Hepatic stellate cell (primary cell): ENCODE data around the gene ACSL1.
"Not testable (repeated sequence)": the region's sequence is repeated elsewhere in the genome, so short reads cannot be mapped to it uniquely, and the experiment has no call there.

Experiments
- DNase-seq: peaks from one replicate; pipeline ENCODE4 v3.0.0; 2011; ENCODE audit warnings: low spot score

ACSL1 gene

DNA sequence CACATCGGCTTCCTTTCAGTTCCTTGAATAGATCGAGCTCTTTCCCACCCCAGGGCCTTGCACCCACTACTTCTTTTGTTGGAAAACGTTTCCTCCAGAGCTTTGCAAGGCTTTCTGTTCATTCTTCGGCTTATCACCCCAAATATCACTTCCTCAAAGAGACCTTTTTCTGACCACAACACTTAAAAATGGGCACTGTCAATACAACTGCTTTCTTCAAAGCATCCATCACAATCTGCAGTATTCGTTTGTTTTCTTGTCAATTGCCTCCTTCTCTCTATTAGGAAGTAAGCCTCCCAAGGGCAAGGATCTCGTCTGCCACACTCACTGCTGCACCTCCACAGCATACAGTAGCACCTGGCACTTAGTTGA is 74.2 kb downstream of the ACSL1 start:
- DNase-seq = no peak

DNA sequence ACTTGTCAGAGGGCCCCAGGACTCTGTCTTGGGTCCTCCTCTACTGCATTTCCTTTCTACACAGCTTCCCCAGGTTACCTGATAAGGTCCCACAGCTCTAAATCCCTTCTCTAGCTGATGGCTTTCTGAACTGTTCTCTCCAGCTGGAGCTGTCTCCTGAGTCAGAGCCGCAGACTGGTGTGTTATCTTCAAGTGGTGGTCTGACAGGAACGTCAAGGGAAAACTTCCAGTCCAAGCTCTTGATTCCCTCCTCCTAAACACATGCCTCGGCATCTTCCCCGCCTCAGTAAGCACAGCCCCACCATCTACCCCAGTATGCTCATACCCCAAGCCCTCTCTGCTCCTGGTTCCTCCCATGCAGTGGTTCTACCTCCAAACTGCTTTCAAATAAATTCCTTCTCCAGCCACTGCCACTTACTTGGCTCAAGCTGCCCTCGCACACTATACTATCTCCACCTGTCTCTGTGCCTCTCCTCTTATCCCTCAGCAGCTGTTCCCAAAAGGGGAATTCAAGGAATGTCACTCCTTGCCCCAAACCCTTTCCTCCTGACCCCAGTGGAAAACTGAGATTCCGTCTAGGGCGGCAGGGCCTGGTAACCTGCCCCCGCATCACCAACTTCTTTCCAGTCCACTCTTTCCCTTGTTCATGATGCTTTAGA is 74.7 kb downstream of the ACSL1 start:
- DNase-seq = no peak

DNA sequence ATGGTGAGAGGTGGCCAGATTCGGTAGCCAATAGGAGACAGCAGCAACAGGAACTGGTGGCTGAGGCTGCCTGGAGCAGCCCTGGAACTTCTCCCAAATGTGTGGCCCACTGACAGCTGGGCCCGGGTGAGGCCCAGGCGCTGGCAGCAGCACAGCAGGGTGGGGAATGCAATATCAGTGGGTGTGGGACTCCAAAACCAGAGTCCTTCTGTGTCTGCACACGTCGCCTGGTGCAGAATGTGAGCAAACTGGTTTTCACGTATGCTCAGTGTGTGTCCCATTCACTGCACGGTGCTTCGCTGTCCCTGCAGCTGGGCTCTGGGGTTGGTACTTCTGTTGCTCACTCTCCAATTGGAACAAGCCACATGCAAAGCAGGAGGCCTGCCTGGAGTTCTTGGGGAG is 77.5 kb downstream of the ACSL1 start:
- no peak for DNase-seq

DNA sequence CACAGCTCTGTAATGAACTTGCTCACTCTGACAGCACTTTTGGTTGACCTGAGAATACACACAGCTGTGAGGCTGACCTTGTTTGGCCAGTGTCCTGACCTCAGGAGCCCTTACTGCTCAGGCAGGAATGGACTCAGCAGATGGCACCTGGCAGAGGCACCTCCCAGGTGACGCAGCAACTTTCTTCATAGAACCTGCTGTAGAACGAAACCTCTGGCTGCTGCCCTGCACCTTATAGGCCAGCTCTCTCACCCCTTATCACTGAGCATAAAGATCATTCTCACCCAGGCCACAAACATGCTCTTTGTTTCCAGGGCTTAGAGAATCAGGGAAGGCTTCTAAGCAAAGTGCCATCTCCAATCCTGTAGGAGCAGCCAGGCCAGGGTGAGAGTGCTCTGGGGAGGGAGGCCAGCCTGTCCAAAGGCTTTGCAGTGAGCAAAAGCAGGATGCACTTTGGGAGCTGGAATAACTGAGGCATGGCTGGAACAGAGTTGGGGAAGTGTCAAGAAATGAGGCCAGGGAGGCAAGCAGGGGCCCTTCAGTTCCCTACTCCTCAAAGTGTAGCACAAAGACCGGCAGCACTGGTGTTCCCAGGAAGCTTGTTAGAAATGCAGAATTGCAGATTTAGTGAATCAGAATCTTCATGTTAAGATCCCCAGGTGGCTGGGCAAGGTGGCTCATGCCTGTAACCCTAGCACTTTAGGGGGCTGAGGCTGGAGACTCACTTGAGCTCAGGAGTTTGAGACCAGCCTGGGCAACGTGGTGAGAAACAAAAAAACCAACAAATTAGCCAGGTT is 78.5 kb downstream of the ACSL1 start:
- no peak for DNase-seq

DNA sequence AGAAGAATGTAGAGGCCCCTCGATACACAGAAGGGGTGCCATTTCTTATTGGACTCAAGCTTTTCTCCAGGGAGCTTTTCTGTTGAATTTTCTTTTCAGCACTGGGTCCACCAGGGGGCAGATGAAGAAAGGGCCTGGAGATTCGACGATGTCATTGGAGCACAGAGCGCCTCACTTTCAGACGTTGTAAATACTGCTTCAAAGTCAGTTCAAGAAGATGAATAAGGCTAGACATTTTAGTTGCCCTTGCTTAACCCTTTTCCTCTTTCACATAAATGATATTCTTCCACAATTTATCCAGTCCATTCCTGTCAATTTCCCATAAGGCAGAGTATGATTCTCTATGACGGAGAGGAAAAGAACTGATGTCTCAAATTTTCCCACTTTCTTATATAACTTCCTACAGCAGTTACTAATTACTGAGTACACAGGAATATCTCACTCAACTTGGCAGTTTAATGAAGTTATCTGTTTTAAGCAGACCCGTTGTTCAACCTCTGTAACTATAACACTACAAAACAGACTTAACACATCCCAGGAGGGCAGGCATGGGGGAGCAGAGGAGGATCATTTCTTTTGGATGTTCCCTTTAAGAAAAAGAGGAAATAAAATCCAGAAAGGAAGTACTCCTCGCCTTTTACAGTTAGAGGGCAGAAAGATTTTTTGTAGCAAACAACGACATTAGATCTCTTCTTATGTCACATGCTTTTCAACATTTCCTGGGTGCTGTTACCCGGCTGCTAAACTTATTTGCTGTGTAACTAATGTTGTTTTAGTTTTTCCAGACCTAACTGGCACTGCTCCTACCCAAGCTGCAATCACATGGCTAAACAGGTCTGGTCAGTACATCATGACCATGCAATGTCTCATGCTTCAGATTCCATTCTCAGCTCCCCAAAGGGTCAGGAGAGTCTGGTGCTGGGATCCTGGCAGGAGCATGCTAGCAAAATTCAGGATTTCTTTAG is 79.7 kb downstream of the ACSL1 start:
- DNase-seq = peak; percentile 89

DNA sequence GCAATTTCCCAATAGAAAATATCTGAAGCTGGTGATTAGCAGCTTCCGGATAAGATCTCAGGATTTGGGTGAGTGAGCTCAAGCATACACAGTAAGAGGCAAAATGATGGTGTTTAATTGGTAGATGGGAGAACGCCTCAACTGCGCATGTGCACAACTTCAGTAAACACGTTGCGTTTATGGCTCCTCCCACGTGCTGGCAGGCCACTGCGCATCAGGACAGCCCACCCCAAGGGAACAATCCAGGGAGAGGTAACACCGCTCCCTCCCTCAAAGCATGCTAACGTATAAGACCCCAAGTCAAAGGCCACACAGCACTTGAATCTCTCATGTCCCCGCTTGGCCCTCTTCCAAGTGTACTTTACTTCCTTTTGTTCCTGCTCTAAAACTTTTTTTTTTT is 81.5 kb downstream of the ACSL1 start:
- DNase-seq = no peak

DNA sequence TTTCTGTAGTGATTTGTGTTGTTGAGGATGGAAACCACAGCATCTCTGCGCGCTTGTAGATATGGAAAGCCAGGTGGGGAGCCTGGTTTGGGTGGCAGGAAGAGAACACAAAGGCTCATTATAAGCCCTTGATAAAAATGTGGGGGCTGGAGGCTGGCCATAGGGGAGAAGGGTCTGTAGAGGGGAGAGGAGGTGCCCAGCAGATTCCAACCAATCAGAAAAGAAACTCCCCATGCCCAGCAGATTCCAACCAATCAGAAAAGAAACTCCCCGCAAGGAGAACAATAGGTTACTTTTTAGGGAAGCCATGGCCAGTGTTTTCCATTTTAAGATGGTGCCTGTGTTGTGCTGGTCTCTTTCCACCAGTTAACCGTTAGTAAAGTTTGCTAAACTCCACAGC is 82.1 kb downstream of the ACSL1 start:
- no peak for DNase-seq

DNA sequence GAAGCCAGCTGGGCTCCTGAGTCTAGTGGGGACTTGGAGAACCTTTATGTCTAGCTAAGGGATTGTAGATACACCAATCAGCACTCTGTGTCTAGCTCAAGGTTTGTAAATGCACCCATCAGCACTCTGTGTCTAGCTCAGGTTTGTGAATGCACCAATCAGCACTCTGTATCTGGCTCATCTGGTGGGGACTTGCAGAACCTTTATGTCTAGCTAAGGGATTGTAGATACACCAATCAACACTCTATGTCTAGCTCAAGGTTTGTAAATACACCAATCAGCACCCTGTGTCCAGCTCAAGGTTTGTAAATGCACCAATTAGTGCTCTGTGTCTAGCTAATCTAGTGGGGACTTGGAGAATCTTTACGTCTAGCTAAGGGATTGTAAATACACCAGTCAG is 84.1 kb downstream of the ACSL1 start:
- not testable (repeated sequence) for DNase-seq

DNA sequence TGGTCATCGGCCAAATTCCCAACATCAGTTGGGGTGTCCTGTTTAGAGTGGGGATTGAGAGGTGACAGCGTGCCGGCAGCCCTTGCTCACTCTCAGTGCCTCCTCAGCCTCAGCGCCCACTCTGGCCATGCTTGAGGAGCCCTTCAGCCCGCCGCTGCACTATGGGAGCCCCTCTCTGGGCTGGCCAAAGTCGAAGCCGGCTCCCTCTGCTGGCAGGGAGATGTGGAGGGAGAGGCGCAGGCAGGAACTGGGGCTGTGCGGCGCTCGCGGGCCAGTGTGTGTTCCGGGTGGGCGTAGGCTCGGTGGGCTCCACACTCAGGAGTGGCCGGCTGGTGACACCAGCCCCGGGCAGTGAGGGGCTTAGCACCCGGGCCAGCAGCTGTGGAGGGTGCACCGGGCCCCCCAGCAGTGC is 84.8 kb downstream of the ACSL1 start:
- no peak for DNase-seq

DNA sequence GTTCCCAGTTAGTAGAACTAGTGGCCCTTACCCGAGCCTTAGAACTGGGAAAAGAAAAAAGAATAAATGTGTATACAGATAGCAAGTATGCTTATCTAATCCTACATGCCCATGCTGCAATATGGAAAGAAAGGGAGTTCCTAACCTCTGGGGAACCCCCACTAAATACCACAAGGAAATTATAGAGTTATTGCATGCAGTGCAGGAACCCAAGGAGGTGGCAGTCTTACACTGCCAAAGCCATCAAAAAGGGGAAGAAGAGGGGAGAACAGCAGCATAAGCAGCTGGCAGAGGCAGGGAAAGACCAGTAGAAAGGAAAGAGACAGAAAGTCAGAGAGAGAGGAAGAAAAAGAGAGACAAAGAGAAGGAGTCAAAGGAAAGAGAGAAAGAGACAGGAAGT is 86.2 kb downstream of the ACSL1 start:
- DNase-seq = not testable (repeated sequence)

DNA sequence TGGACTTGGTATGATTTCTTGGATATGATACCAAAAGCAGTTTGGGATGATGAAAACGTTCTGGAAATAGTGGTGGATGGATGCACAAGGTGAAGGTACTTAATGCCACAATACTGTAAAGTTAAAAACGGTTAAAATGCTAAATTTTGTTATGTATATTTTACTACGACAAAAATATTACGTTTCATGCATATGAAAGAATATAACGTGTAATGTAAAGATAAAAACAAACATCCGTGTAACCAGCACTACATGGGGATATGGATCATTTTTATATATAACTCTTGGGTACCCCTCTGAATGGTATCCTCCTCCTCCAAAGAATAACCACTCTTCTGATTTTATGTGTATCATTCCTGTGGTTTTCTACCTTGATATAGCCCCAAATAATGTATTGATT is 91.0 kb downstream of the ACSL1 start:
- DNase-seq = no peak

DNA sequence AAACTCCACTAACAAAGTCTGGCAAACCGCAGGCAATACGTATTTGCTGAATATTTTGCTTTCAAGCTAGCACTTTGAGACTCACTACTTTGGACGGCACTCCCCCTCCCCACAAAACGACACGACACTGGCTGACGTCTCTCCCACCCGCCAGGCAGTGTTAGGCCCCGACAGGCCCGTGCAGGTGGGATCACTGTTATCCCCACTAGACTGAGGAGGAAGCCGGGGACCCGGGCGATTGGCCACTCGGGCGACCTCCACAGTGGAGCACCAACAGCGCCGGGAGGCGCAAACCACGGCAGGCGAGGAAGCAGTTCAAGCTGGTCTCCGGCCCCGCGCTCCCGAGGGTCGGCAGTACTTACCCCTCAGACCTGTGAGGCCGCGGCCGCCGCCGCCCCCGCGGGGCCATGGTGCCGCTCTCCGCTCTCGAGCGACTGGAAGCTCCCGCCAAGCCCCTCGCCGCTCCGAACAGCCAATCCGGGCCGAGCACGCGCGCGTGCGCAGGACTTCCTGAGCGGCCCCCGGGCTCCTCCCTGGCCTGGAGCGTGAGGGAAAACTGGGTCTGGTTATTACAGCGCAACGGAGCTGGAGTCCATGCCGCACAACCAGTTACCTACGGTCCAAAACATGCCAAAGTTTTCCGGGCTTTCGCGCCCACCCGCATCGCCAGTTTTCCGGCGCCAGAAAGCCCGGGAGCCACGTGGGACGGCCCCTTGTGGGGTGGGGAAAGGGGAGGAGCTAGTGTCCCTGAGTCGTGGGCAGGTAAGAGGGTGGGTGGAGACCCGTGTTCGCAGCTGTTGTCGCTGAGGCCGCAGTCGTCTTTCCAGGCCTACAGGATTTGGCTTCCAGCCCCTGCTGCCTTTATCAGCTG is 91.9 kb downstream of the ACSL1 start, which contains the start of gene CENPU:
CENPU (minus strand) TSS at position 443 of the 871 bp plus-strand sequence; CDS start at position 409, 34 bp downstream.
- peak; percentile 100 for DNase-seq

DNA sequence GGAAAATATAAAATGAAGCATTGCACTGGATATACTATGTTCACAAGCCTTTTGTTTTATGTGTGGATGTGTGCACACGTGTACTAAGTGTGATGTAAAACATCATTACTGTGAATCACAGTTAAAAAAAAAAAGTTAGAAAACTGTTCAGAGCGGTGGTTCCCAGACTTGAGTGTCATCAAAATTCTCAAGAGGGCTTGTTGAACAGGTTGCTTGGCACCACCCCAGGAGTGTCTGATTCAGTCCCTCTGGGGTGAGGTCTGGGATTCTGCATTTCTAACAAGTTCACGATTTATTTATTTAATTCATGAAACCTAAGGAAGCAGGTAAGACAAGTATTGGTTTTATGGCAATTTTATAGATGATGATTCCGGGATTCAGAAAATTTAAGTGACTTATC is 93.6 kb downstream of the ACSL1 start:
- DNase-seq = no peak

DNA sequence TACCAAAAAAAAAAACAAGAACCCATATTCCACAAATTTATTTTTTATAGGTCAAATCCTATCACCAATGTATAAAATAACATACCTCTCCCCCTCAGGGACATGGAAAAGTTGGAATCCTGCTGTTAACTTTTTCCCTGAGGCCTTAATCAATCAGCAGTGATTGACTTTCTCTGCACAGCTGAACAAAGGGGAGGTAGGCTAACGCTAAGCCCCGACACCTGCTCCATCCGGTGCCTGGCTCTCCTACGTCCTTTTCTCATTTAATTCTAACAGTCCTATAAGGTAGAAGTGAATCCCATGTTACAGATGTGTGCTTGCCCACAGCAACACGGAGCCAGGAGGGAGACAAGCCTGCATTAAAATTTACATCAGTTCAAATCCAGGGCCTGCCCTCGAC is 94.7 kb downstream of the ACSL1 start:
- DNase-seq = no peak

DNA sequence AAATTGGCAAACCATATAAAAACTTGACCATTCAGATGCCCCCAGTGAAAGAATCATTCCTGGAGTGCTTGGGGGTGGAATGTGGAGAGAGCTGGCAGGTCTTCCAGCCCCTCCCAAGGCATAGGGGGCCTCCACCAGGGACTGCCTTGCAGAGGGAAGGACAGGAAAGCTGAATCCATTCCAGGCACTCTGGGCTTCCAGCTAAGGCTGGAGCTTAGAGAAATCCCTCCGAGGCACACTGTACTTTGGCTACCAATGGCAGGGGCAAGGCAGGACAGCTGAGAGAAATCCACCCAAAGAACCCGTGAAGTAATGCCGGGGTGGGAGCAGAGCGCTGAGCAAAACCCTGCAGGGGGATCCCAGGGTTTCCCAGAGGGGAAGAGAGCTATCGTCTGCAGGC is 95.8 kb downstream of the ACSL1 start:
- DNase-seq = no peak

DNA sequence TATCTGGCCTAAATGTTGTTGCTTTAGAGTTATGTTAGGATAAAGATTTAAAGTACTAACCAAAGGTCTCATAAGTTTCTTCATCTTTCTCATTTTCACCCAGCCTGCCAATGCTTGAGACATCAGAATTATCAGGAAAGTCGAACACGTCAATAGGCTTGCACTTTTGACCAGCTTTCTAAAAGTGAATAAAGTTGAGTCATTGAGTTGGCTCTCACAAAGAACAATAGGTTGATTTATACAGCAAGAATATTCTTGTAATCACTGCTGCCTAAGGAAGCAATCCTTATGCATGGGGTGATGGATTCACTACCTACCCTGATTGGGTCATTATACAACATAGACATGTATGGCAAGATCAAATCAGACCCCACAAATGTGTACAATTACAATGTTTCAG is 96.9 kb downstream of the ACSL1 start:
- no peak for DNase-seq

DNA sequence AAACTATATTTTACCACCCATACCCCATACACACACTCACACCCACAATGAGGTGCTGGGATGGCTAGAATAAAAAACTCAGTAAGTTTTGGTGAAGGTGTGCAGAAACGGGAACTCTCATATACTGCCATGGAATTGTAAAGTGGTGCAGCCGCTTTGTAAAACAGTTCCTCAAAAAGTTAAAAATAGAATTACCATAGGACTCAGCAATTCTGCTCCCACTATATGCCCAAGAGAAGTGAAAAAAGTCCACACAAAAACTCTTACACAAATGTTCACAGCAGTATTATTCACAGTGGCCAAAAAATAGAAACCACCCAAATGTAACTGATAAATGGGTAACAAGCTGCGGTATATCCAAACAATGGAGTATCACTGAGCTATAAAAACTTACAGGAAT is 98.3 kb downstream of the ACSL1 start:
- no peak for DNase-seq

DNA sequence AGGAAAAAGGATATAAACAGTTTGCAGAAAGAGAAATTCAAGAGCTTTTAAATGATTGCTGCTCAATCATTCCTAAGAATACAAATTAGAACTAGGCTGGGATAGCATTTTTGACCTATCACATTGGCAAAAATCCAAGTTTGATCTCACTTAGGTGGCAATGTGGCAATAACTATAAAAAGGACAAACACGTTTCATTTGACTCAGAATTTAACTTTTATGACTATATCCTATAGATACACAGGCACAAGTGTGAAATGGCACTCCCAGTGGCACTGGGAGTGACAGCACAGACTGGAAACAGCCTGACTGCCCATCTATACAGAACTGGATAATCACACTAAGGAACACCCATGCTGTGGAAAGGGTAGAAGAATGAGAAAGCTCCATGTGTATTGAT is 103.0 kb downstream of the ACSL1 start:
- no peak for DNase-seq

DNA sequence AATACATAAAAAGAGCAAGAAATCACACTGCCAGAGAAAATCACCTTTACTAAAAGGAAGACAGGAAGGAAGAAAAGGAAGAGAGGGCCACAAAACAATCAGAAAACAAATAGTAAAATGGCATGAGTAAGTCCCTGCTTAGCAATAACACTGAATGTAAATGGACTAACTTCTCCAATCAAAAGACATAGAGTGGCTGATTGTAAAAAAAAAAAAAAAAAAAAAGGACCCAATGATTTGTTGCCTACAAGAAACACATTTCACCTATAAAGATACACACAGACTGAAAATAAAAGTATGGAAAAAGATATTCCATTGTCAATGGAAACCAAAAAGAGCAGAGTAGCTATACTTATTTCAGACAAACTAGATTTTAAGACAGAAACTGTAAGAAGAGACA is 104.5 kb downstream of the ACSL1 start:
- no peak for DNase-seq

DNA sequence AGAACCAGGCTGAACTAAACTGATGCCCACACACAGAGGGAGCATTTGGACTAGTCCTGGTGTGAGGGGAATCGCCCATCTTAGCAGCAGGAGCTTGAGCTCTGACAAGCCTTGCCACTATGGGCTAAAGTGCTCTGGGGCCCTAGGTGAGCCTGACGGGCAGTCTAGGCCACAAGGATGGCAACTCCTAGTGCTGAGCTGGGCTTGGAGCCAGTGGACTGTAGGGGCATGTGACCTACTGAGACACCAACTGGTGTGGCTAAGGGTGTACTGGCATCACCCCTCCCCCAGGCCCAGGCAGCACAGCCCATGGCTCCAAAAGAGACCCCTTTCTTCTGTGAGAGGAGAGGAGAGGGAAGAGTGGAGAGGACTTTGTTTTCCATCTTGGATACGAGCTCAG is 106.4 kb downstream of the ACSL1 start:
- no peak for DNase-seq

DNA sequence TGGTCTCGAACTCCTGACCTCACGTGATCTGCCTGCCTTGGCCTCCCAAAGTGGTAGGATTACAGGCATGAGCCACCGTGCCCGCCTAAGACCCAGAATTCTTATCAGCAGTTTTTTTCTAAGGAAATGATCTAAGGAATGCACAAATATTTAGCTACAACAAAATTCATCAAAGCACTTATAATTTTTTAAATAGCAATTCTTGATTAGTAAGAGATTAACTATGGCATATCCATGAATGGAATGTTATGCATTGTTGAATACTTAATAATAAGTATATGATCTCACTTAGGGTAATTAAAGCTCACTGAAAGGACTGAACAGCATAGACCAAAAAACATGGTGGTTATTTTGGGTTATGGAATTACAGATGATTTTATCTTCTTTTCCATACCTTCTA is 110.2 kb downstream of the ACSL1 start:
- DNase-seq = no peak

DNA sequence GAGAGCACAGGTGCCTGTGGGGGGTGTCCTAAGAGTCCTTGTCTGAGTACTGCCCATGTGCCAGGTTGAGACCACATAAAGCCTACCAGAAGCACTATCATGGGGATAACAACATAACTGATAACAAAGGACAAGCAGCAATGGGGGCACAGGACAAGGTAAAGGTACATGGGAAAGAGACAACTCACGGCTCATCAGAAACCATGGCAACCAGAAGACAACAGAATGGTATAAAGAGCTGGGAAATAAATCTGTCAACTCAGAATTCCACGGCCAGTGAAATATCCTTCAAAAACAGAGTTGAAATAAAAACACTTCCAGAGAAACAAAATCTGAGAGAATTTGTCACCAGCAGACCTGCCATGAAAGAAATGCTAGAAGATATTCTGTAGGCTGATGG is 111.9 kb downstream of the ACSL1 start:
- no peak for DNase-seq
